NB4 (cell line): ENCODE data around the gene SEMA6B.

Experiments
- DNase-seq: peaks from one replicate; pipeline ENCODE4 v3.0.0; 2010; ENCODE audit warnings: low read depth
- H3K4me3 ChIP-seq: one replicate; pipeline ENCODE4 v1.5.1; 2011; ENCODE audit warnings: mild to moderate bottlenecking, low read depth, low read length, moderate library complexity
- CTCF ChIP-seq: IDR thresholded peaks from one replicate; pipeline ENCODE4 v1.5.1; 2012; ENCODE audit warnings: low read depth, low read length
- MAX ChIP-seq: IDR thresholded peaks from 2 replicates; pipeline ENCODE4 v1.6.1; 2011; ENCODE audit warnings: low read depth, low read length
- MYC ChIP-seq: IDR thresholded peaks from 2 replicates; pipeline ENCODE4 v1.6.1; 2011; ENCODE audit warnings: low read depth, low read length
- POLR2A ChIP-seq: IDR thresholded peaks from 2 replicates; pipeline ENCODE4 v1.6.1; 2011; ENCODE audit warnings: mild to moderate bottlenecking; ENCODE audit not compliant: insufficient read length; ENCODE audit errors: extremely low read depth

SEMA6B gene

GRCh38 chr19:4557144-4557970, 2.1 kb downstream of the SEMA6B start:
- DNase-seq = no peak
- no peak overlapping the region for H3K4me3 ChIP-seq
- TF ChIP-seq CTCF = peak; percentile 61
- TF ChIP-seq MYC = no peak

- no peak overlapping the region for H3K4me3 ChIP-seq
- TF ChIP-seq MAX (no peak), POLR2A (no peak), MYC (no peak), CTCF (no peak)
- peak; percentile 64 for DNase-seq
Observed at GRCh38 chr19:4556597-4557127, 2.8 kb downstream of the SEMA6B start.

- H3K4me3 ChIP-seq = no peak overlapping the region
- peak; percentile 64 for DNase-seq
- TF ChIP-seq MAX = no peak
- TF ChIP-seq MYC = no peak
- no peak for TF ChIP-seq CTCF
- TF ChIP-seq POLR2A = no peak
Observed at GRCh38 chr19:4555657-4556561, 3.6 kb downstream of the SEMA6B start.

GRCh38 chr19:4554717-4555116, 4.8 kb downstream of the SEMA6B start:
- no peak overlapping the region for H3K4me3 ChIP-seq
- no peak for DNase-seq
- no peak for TF ChIP-seq CTCF
- no peak for TF ChIP-seq MAX
- no peak for TF ChIP-seq POLR2A
- TF ChIP-seq MYC = no peak

- no peak for DNase-seq
- no peak for TF ChIP-seq MYC
- no peak for TF ChIP-seq POLR2A
- TF ChIP-seq CTCF = no peak
- no peak for TF ChIP-seq MAX
- H3K4me3 ChIP-seq = no peak overlapping the region
Observed at GRCh38 chr19:4553775-4554174, 5.7 kb downstream of the SEMA6B start.
